Islet of Langerhans (tissue), 1 donor: ENCODE data around the gene ARID5B.

ENCODE experiments used
- FAIRE-seq: peaks from one replicate; lab custom pipeline; 2011; peaks lifted over from hg19 to GRCh38; lab: Jason Lieb, UNC

ARID5B gene

GRCh38 chr10:61905837-61906561 lies 4.5 kb downstream of the ARID5B start:
- peak; percentile 89 for FAIRE-seq

- FAIRE-seq = no peak
Measured at GRCh38 chr10:61906562-61906901, 5.0 kb downstream of the ARID5B start.

GRCh38 chr10:61907011-61907410 lies 5.5 kb downstream of the ARID5B start:
- no peak for FAIRE-seq

GRCh38 chr10:61907587-61907986 lies 6.1 kb downstream of the ARID5B start:
- FAIRE-seq = no peak

- peak; percentile 66 for FAIRE-seq
Measured at GRCh38 chr10:61910226-61910805, 8.8 kb downstream of the ARID5B start.

- FAIRE-seq = no peak
Measured at GRCh38 chr10:61910894-61911293, 9.4 kb downstream of the ARID5B start.

GRCh38 chr10:61911425-61911824 lies 9.9 kb downstream of the ARID5B start:
- FAIRE-seq = no peak

GRCh38 chr10:61912981-61913380 lies 11.5 kb downstream of the ARID5B start:
- FAIRE-seq = no peak

- no peak for FAIRE-seq
Measured at GRCh38 chr10:61918140-61918539, 16.6 kb downstream of the ARID5B start.

GRCh38 chr10:61918989-61919388 lies 17.5 kb downstream of the ARID5B start:
- FAIRE-seq = no peak

GRCh38 chr10:61919646-61920215 lies 18.2 kb downstream of the ARID5B start:
- FAIRE-seq = no peak

- FAIRE-seq = no peak
Measured at GRCh38 chr10:61921143-61921542, 19.6 kb downstream of the ARID5B start.

- peak; percentile 55 for FAIRE-seq
Measured at GRCh38 chr10:61923210-61923949, 21.9 kb downstream of the ARID5B start.

- no peak for FAIRE-seq
Measured at GRCh38 chr10:61923950-61924274, 22.4 kb downstream of the ARID5B start.

- no peak for FAIRE-seq
Measured at GRCh38 chr10:61929555-61929954, 28.1 kb downstream of the ARID5B start.

GRCh38 chr10:61931620-61932332 lies 30.3 kb downstream of the ARID5B start:
- no peak for FAIRE-seq

- FAIRE-seq = no peak
Measured at GRCh38 chr10:61933859-61934555, 32.5 kb downstream of the ARID5B start.

GRCh38 chr10:61935077-61935476 lies 33.6 kb downstream of the ARID5B start:
- FAIRE-seq = no peak

GRCh38 chr10:61936770-61937169 lies 35.3 kb downstream of the ARID5B start:
- no peak for FAIRE-seq

GRCh38 chr10:61937631-61938351 lies 36.3 kb downstream of the ARID5B start:
- no peak for FAIRE-seq

GRCh38 chr10:61939902-61940301 lies 38.4 kb downstream of the ARID5B start:
- no peak for FAIRE-seq
